K562 (cell line): ENCODE measurements around the gene NRGN. TPM values are rescaled to one million over a fixed set of nuclear protein-coding genes. Genes with fewer than 3 reads are reported as not detected.
A peak's percentile ranks its signal among the peaks of the same experiment; 100 is the strongest.

Source experiments
- ATAC-seq: fragments of 200-7000 bp; cut with Tn5 transposase; 3 replicates; pipeline ENCODE4 v1.9.1; 2020; ENCODE audit warnings: moderate library complexity
- BruUV-seq: library from RNA; stranded (reverse); fragments of 400-500 nt; replicated peaks from 2 replicates; lab custom pipeline; 2021; lab: Mats Ljungman, UMichigan
- CTCF ChIA-PET: fragments of 300-600 bp; formaldehyde crosslinking; extraction: SDS; loops from one replicate; lab custom pipeline; 2021; ENCODE audit warnings: low intra/inter-chr PET ratio; lab: Yijun Ruan, JAX
- POLR2A ChIA-PET: fragments of 300-600, 350-650 bp; sonication (Branson Sonifier 250); formaldehyde crosslinking; extraction: SDS; loops from one replicate; lab custom pipeline; 2021; ENCODE audit warnings: antibody characterized with exemption, inconsistent platforms; lab: Yijun Ruan, JAX
- DNase-seq, 4 experiments: peaks; one replicate each; pipeline versions ENCODE4 v3.0.0 to v3.0.0-alpha.2; 2011 to 2018; ENCODE audit warnings: low spot score in 3 of 4, mixed read lengths in 3 of 4; ENCODE audit errors: extremely low read depth in 1 of 4
- FAIRE-seq: peaks from 2 replicates; lab custom pipeline; 2011; peaks lifted over from hg19 to GRCh38; lab: Jason Lieb, UNC
- H2AFZ ChIP-seq: 2 replicates; pipeline ENCODE4 v1.6.0; 2011; ENCODE audit warnings: low read depth, low read length, control low read depth, inconsistent platforms
- H3K27ac ChIP-seq: fragments of 200-600 bp; 3 replicates; pipeline ENCODE4 v1.8.0; 2011; ENCODE audit warnings: low read depth, mild to moderate bottlenecking, control low read depth, inconsistent platforms, low read length, moderate library complexity, mixed read lengths; ENCODE audit errors: extremely low read depth
- H3K27me3 ChIP-seq, 2 experiments: fragments of 300-600 bp in 1 of 2; 2 replicates in 1 of 2; 3 replicates in 1 of 2; pipeline versions ENCODE4 v1.6.0 to v1.8.0; 2011; ENCODE audit warnings: inconsistent platforms in 2 of 2, low read length in 2 of 2, mild to moderate bottlenecking in 1 of 2, mixed read lengths in 1 of 2, moderate library complexity in 1 of 2; ENCODE audit not compliant: control insufficient read depth in 2 of 2, insufficient read depth in 2 of 2
- H3K36me3 ChIP-seq: fragments of 300-600 bp; 3 replicates; pipeline ENCODE4 v1.8.0; 2011; ENCODE audit warnings: mild to moderate bottlenecking, low read length, inconsistent platforms; ENCODE audit not compliant: control insufficient read depth, insufficient read depth
- H3K4me1 ChIP-seq, 2 experiments: fragments of 200-600 bp in 1 of 2; replicated peaks in 1 of 2; 2 replicates in 1 of 2; 3 replicates in 1 of 2; pipeline versions ENCODE4 v1.5.1 to v1.8.0; 2011; ENCODE audit warnings: inconsistent platforms in 2 of 2, low read length in 2 of 2, mild to moderate bottlenecking in 1 of 2, mixed read lengths in 1 of 2, moderate library complexity in 1 of 2; ENCODE audit not compliant: control insufficient read depth in 2 of 2, insufficient read depth in 2 of 2
- H3K4me2 ChIP-seq: 2 replicates; pipeline ENCODE4 v1.6.1; 2011; ENCODE audit warnings: low read length, control low read depth, inconsistent platforms, mixed read lengths; ENCODE audit not compliant: insufficient read depth
- H3K4me3 ChIP-seq: fragments of 200-600 bp; sonication (generic), shearing (Covaris generic); 2 replicates; pipeline ENCODE4 v1.5.1; 2016; ENCODE audit warnings: control low read depth, inconsistent platforms
- H3K79me2 ChIP-seq: fragments of 200-600 bp; 3 replicates; pipeline ENCODE4 v1.8.0; 2011; ENCODE audit warnings: low read length, inconsistent platforms; ENCODE audit not compliant: control insufficient read depth, insufficient read depth
- H3K9ac ChIP-seq, 2 experiments: 2 replicates each; pipeline versions ENCODE4 v1.6.0 to v1.6.1; 2011; ENCODE audit warnings: low read depth in 2 of 2, low read length in 2 of 2, control low read depth in 1 of 2, inconsistent platforms in 1 of 2, mild to moderate bottlenecking in 1 of 2, mixed read lengths in 1 of 2; ENCODE audit not compliant: insufficient read depth in 1 of 2
- H3K9me1 ChIP-seq: one replicate; pipeline ENCODE4 v1.6.0; 2011; ENCODE audit warnings: inconsistent platforms, mild to moderate bottlenecking, low read length, moderate library complexity; ENCODE audit not compliant: control insufficient read depth, insufficient read depth
- H3K9me3 ChIP-seq: replicated peaks from 2 replicates; pipeline ENCODE4 v1.5.1; 2011; ENCODE audit warnings: low read depth, low read length, inconsistent platforms; ENCODE audit not compliant: control insufficient read depth, insufficient read depth
- H4K20me1 ChIP-seq: replicated peaks from 2 replicates; pipeline ENCODE4 v1.6.1; 2011; ENCODE audit warnings: low read length, inconsistent platforms, mixed read lengths; ENCODE audit not compliant: control insufficient read depth, insufficient read depth
- BACH1 ChIP-seq: fragments of 200-800 bp; sonication (Bioruptor generic); IDR thresholded peaks from 2 replicates; pipeline ENCODE4 v1.6.1; 2016; ENCODE audit warnings: missing genetic modification characterization, missing compliant biosample characterization
- BCLAF1 ChIP-seq, 2 experiments: fragments of 450-650 bp in 1 of 2; IDR thresholded peaks; 2 replicates each; pipeline ENCODE4 v1.6.1; 2011 to 2017; ENCODE audit warnings: low read depth in 2 of 2, antibody characterized with exemption in 1 of 2, borderline replicate concordance in 1 of 2, low read length in 1 of 2, mild to moderate bottlenecking in 1 of 2, mixed read lengths in 1 of 2; ENCODE audit not compliant: control insufficient read depth in 1 of 2
- BMI1 ChIP-seq: fragments of 150-350 bp; IDR thresholded peaks from 2 replicates; pipeline ENCODE4 v1.6.1; 2014; ENCODE audit warnings: low read length
- ESRRA ChIP-seq: fragments of 450-650 bp; IDR thresholded peaks from 2 replicates; pipeline ENCODE4 v1.6.1; 2014; ENCODE audit warnings: low read depth, mild to moderate bottlenecking, moderate library complexity, borderline replicate concordance
- KAT8 ChIP-seq: fragments of 450-650 bp; IDR thresholded peaks from 2 replicates; pipeline ENCODE4 v1.6.1; 2016; ENCODE audit warnings: low read depth, mild to moderate bottlenecking
- NFRKB ChIP-seq: fragments of 450-650 bp; IDR thresholded peaks from 2 replicates; pipeline ENCODE4 v1.6.1; 2016; ENCODE audit warnings: low read depth
- POLR2G ChIP-seq: fragments of 200-400 bp; formaldehyde crosslinking; IDR thresholded peaks from 2 replicates; pipeline ENCODE4 v1.6.1; 2017; ENCODE audit warnings: low read depth, mild to moderate bottlenecking, antibody characterized with exemption, low read length, moderate library complexity
- ZBTB43 ChIP-seq: sonication (generic); formaldehyde crosslinking; IDR thresholded peaks from 2 replicates; pipeline ENCODE4 v1.8.0; 2023; ENCODE audit warnings: mild to moderate bottlenecking, missing genetic modification reagents
- WGBS: fragments of 100-300 bp; shearing (Covaris generic); methylation state at CpG from one replicate; pipeline ENCODE4 v1.1.6; 2016; ENCODE audit warnings: low coverage, mixed read lengths; ENCODE audit not compliant: insufficient coverage; ENCODE audit errors: missing lambda C conversion rate; 5-methylcytosine and 5-hydroxymethylcytosine counted together
- in situ Hi-C: fragments of 300-500 bp; cut with MboI; formaldehyde crosslinking; loops from 4 replicates; pipeline ENCODE4 v1.15.0; 2018; ENCODE audit warnings: inconsistent platforms, mixed read lengths
- intact Hi-C: fragments of 100-400 bp; cut with micrococcal nuclease; formaldehyde crosslinking; loops from 2 replicates; pipeline ENCODE4 v1.14.2; 2022
- polyA plus RNA-seq, 8 experiments: library from polyadenylated mRNA; depleted of rRNA in 4 of 8; stranded (reverse) in 5 of 8; unstranded in 3 of 8; fragments of >200 nt; fragmentation: Nextera tagmentation in 2 of 8; fragmentation: Illumina TruSeq in 1 of 8; extraction: Ambion mirVana in 2 of 8; extraction: Trizol in 1 of 8; gene quantifications; 2 replicates each; pipeline versions ENCODE4 v1.2.1 to v1.2.3, GENCODE V29; 2011 to 2014; ENCODE audit warnings: inconsistent platforms in 1 of 8, missing spikeins in 1 of 8
- total RNA-seq, 7 experiments: library from RNA; depleted of rRNA in 6 of 7; stranded (reverse); fragments of >200 nt in 6 of 7; fragmentation: Illumina TruSeq in 2 of 7; extraction: Trizol in 2 of 7; gene quantifications; 2 replicates each; pipeline versions ENCODE4 v1.2.1 to v1.2.3, GENCODE V29; 2011 to 2021; ENCODE audit warnings: low replicate concordance in 1 of 7

Gene NRGN
- total and polyA plus RNA-seq, 9 of the 15 experiments (the other 6 are each of a cell fraction or from before 2014, with no cell fraction given): 0.29 to 7.8 (median 3.5) TPM; not detected in 2

- TF ChIP-seq BCLAF1 (IDR thresholded peaks at IDR 0.05; ENCODE audit: borderline replicate concordance in 1 of 2, control insufficient read depth in 1 of 2, low read depth in 2 of 2, low read length in 1 of 2) (no peak), ZBTB43 (CRISPR knock-in tag) (no peak)
These were observed 11.6 kb downstream of the NRGN start (continued) for GRCh38 chr11:124751391-124751740.

GRCh38 chr11:124751741-124752470 lies 12.2 kb downstream of the NRGN start, which contains the start of gene VSIG2:
TSS of gene VSIG2 (minus strand) at chr11:124752255. CDS start at chr11:124752137, 118 bp downstream.
- no peak for DNase-seq
- intact Hi-C loops (no loop called here), in situ Hi-C loops (no loop called here)
- no peaks in the 10 kb centered on the region for H3K9me1 ChIP-seq
- no peak within 1 kb of the TSS for H3K4me3 ChIP-seq
- H3K9me3 ChIP-seq: no peaks in the 10 kb centered on the region
- ChIA-PET POLR2A (interaction anchor here (0.8 to 1.5 kb wide), 3 partner anchors 7 to 85 kb away, joined by 3 to 4 read pairs (median 3); no protein-coding TSS in a partner anchor), CTCF (no interaction called here)
- peaks cover 13 to 52% of the 10 kb centered on the region in 2 experiments; a peak in 4 of 5 replicates for H3K27me3 ChIP-seq
- no peak for ATAC-seq
- no TSS peak for BruUV-seq
- no peaks in the 10 kb centered on the region for H3K36me3 ChIP-seq
- TF ChIP-seq POLR2G (0 out of 2 replicates have a peak, but pooled peaks have one; percentile 15), BACH1 (tag) (no peak), NFRKB (no peak), ESRRA (no peak), KAT8 (no peak), BMI1 (no peak)
- H4K20me1 ChIP-seq: no peaks in the 10 kb centered on the region
- 0 out of 4 replicates have a peak within 1 kb of the TSS, but pooled peaks of 1 of the 2 experiments have one; percentile 2 for H3K9ac ChIP-seq
- WGBS: 21% methylated on average over 22 of the region's 42 CpGs
- peak within 1 kb of the TSS; percentile 22; the same call in 1 of the 2 replicates for H2AFZ ChIP-seq
- H3K4me1 ChIP-seq: peaks cover 14% of the 10 kb centered on the region in 2 experiments; a peak in 4 of 5 replicates
- no peak within 1 kb of the TSS for H3K27ac ChIP-seq
- no peaks in the 10 kb centered on the region for H3K79me2 ChIP-seq
- no peak within 1 kb of the TSS for H3K4me2 ChIP-seq
- no peak for FAIRE-seq
